LNCAP (cell line): ENCODE results near the gene CREB5.

Experiments
- CTCF ChIP-seq: fragments of 450-650 bp; IDR thresholded peaks from 2 replicates; pipeline ENCODE4 v1.5.1; 2017; ENCODE audit warnings: mild to moderate bottlenecking

The CREB5 gene

DNA sequence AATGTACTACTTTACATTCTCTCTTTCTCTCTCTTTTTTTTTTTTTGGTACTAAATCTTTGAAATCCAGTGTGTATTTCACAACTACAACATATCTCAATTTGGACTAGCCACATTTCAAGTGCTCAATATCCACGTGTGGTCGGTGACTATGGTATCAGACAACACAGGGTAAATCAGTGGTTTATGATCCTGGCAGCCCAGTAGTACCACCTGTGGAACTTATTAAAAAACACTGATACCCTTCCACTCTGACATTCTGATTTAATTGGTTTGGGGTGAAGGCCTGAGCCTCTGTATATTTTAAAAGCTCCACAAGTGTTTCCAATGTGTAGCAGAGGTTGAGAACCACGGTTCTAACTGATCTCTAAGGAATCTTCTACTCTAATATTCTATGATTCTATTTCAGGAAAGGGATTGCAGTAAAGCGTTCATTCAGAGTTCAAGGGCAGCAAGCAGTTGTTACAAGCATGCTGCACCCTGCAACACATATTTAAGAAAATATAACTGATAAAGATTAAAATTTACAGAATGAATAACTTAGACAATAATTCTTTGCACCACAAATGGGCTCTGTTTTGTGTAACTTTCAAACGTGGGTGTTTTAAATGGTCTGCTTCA, 5.1 kb downstream of the CREB5 start:
- TF ChIP-seq CTCF, result no peak

- TF ChIP-seq CTCF, result no peak
These were observed 6.0 kb downstream of the CREB5 start for GRCh38 chr7:28418311-28418710.

- no peak for TF ChIP-seq CTCF
These were observed 6.6 kb downstream of the CREB5 start for GRCh38 chr7:28418966-28419365.

DNA sequence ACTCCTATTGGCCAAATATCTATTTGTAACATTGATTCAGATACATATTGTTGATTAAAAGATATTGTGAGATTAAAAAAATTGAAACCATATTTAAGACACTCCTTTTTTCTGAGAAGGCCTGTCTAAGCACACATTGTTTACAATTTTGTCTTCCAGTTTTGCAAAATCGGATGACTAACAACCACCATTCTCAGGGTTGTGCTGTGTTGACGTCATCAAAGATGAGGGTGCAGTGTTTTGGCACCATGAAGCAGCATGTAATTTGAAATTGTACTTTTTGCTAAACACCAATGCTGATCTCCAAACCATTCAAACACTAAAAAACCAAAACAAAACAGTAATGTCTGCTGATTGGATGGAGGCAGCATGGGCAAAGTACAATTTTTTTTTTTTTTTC, 7.4 kb downstream of the CREB5 start:
- no peak for TF ChIP-seq CTCF

DNA sequence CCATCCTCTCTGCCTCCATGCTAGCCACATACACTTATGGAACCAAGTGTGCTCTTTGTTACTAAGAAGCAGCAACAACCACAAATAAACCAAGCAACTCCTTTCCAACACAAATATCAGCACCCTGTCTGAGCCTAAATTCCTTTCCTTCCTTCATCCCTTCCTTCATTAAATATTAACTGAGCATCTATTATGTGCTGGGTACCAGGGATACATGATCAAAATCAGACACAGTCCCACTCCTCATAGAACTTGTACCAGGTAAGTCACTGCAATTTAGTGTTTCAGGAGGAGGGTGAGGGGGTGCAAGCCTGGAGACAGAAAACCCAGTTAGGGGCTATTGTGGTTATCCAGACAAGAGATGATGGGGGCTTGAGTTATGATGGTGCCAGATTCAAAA, 10.8 kb downstream of the CREB5 start:
- TF ChIP-seq CTCF, result no peak

DNA sequence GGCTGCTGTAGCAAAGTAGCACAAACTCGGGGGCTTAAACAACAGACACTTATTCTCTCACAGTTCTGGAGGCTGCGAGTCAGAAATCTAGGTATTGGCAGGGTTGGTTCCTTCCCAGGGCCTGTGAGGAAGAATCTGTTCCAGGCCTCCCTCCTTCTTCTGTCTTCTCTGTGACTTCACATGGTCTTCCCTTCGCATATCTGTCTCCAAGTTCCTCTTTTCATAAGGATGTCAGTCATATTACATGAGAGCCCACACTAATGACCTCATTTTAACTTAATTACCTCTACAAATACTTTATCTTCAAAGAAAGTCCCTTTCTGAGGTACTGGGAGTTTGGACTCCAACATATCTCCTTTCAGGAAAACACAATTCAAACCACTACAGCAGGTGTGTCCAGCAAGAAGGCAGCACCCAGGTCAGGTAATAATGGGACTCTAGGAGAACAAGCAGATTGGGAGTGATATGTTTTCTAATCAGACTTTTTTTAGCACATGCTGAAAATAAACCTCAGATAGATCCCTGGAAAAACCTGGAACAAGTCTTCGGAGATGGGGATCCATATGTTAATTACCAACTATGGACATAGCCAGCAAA, 11.7 kb downstream of the CREB5 start:
- no peak for TF ChIP-seq CTCF

- no peak for TF ChIP-seq CTCF
These were observed 13.2 kb downstream of the CREB5 start for GRCh38 chr7:28425496-28425895.

GRCh38 chr7:28427236-28427635, 14.9 kb downstream of the CREB5 start:
- TF ChIP-seq CTCF, result no peak
